NOMO-1 (cell line): Measurements from ENCODE around the gene CA12.

ENCODE experiments used
- DNase-seq, 2 experiments: peaks; one replicate each; lab custom pipeline; 2025; ENCODE audit not compliant: unreplicated experiment in 2 of 2; lab: John Stamatoyannopoulos, UW

The CA12 gene

DNA sequence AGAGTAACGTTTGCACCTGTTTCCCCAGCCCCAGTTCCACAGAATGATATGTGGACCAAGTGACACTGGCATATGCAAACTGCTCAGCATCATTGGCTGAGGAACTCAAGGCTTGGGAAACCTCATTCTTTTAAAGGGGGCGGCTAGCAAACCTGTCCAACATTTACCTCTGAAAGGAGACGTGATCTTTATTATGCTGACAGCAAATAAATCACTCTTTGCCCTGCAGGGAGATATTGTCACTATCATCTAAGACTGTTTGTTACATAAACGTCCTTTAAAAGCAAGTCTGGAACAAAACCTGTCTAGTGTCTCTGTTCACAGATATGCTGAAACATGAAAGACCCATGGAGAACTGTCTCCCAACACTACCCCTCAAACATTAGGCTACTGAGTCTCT is 21.5 kb downstream of the CA12 start:
- no peak for DNase-seq

DNA sequence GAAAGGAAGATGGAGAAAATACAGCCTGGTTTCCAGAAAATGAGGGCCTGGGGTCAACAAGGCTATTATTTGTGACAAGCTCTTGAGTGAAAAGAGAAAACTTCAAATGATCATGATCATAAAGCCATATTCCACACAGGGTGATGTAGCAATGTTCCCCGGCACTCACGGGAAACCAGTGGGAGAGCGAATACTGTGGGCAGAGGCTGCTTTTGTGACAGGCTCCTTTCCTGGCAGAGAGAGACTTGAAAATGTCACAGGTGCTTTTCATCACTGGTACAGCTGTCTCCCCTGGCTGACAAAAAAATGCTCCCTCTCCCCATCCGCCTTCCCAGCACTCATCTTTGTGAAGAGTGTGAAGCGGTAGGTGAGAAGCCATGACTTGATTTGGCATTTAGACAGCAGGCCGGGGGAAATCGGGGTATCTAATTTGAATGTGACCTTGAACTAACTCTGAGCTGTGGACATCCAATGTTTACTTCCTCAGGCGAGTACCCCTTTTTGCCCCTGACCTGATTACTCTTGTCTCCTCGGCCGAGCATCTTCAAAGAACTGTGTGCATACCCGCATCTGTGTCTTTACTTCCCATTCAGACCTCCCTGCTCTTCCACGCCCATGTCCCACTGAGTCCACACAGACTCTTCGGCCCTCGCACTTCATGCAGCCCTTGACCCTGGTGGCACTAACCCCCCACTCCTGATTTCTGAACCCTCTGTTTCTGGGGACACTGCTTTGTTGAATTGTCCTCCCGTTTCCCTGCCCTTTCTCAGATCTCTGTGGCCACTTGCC is 23.2 kb downstream of the CA12 start:
- DNase-seq, result no peak

- no peak for DNase-seq
Observed at GRCh38 chr15:63357731-63358130, 23.9 kb downstream of the CA12 start.

GRCh38 chr15:63357061-63357460 is 24.6 kb downstream of the CA12 start:
- no peak for DNase-seq

- DNase-seq, result no peak
Observed at GRCh38 chr15:63354821-63355650, 26.6 kb downstream of the CA12 start.

DNA sequence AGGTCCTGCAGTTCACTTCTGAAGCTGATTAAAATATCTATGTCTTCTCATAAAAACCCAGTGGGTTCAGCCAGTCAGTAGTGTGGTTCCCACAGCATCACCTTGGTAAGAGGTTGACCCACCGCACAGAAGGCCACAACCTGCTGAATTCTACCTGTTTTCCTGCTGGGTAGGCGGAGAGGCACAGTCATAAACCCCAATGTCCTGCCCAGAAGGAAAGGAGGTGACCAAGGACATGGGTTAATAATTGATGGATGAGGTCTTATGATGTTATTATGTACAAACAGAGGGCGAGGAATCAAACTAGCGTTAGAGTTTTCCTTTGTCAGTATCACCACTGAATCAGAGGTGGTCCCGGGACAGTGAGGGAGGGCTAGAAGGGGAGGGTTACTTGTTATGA is 27.8 kb downstream of the CA12 start:
- DNase-seq, result no peak

- no peak for DNase-seq
Observed at GRCh38 chr15:63353261-63353660, 28.4 kb downstream of the CA12 start.

- no peak for DNase-seq
Observed at GRCh38 chr15:63352808-63353207, 28.8 kb downstream of the CA12 start.

DNA sequence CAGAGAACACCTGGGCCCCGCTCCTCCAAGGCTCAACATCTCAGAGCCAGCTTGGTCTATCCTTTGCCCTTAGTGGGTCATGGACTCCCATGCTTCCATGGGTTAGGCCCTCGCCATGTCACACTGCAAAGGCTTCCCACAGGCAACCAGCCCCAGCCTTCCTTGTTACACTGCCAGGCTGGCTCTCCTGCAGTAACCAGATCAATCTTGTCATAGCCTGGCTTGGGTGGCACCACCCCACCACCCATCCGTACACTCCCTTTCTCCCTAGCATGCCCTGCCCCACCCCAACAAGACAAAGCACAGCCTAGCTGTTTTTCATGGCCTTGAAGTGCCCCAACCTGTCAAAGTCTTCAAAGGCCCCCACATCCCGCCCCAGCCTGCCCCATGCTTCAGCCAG is 30.5 kb downstream of the CA12 start:
- DNase-seq, result no peak

GRCh38 chr15:63350178-63350621 is 31.4 kb downstream of the CA12 start:
- no peak for DNase-seq

- no peak for DNase-seq
Observed at GRCh38 chr15:63349621-63350020, 32.0 kb downstream of the CA12 start.

DNA sequence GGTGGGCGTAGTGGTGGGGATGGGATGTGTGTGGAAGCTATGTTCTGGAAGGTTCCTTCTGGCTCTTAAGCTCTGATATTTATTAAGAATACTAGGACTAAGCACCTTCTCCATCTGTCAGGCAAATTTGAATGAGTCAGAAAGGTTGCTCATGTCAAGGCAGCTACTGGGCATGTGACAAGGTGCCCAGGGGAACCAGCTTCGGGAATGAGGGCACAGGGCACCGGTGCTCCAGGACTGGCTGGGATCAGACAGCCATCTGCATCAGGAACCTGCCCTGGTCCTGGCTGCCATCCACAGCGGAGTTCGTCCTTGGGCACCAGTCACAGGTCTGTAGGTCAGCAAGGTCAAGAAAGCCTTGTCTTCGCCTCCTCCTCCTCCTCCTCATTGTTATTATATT is 32.5 kb downstream of the CA12 start:
- DNase-seq, result no peak

- DNase-seq, result peak; percentile 17 to 21
Observed at GRCh38 chr15:63348392-63348791, 33.3 kb downstream of the CA12 start.

DNA sequence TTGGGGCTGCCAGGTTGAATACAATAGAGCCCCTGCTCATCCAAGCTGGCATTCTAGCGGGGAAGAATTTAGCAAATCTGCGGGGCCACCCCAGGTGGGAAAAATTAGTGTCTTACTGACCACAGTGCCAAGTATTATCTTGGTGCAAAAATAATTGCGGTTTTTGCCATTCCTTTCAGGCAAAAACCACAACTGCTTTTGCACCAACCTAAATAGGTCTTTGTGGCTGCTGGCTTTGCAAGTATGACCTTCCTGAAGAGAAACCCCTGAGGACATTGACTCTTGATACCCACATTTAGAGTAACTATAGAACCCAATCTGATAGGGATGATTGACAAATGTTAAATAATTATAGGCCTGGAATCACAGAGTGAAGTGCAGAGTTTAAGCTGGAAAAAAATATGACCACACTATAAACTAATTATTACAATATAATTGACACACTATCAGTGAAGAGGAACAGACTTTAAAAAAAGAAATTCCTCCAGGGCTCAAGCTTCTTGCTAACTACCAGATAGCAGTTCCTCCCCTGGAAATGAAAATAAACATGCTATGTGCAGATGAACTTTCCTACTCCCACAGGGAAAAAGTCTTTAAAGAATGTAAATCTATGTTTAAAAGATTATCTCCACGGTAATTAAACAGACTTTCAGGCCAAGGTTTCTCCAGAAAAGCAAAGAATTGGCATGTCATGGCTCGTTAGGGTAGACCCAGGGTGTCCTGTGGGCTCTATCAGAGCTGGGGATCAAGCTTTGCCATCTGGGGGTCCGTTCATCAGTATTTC is 34.4 kb downstream of the CA12 start:
- no peak for DNase-seq

DNA sequence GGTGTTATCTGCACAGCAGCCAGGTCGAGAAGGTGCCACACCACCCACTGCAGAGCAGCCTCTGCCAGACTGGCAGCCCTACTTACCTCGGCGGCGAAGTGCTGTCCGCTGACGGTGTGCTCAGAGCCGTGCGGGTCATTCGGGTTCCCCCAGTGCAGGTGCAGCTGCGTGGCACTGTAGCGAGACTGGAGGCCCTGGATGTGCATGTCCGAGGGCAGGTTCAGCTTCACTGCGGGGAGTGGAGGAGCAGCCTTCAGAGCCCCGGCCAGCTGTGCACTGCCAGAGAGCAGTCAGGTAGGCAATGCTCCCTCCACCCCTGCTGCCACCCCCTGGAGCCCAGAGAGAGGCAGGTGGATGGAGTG is 36.3 kb downstream of the CA12 start:
- no peak for DNase-seq

GRCh38 chr15:63344731-63345390 is 36.8 kb downstream of the CA12 start:
- no peak for DNase-seq

DNA sequence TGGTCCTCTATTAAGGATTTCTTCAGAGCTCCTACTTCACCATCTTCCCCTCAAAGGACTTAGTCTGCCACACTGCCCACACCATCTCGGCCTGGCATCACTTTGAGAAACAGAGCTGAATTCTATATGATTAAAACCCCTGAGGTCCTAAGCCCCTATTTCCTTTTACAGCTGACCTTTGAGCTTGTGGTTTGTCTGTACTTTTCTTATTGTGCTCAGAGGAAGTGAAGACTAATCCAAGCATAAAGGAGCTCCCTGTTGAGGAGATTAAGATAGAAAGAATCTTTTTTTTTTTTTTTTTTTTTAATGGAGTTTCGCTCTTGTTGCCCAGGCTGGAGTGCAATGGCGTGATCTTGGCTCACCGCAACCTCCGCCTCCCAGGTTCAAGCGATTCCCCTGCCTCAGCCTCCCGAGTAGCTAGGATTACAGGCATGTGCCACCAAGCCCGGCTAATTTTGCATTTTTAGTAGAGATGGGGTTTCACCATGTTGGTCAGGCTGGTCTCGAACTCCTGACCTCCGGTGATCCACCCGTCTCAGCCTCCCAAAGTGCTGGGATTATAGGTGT is 38.6 kb downstream of the CA12 start:
- peak; percentile 27 to 65 for DNase-seq

DNA sequence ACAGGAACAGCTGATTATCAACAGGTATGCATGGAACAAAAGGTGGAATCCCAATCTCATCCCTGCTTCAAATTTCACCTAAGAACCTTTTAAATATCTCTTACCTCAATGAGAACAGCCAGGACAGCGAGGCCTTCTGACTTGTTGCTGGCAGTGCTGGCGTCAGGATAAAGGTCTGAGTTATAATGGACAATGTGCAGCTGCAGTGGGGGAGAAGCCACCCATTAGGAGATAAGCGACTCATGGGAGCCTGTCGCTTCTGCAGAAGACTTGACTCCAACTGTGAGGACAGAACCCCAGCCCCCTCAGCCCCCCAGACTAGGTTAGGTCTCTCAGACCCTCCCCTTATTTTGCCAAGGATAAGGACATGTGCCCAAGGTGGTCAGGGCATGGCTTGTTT is 39.7 kb downstream of the CA12 start:
- DNase-seq, result no peak

DNA sequence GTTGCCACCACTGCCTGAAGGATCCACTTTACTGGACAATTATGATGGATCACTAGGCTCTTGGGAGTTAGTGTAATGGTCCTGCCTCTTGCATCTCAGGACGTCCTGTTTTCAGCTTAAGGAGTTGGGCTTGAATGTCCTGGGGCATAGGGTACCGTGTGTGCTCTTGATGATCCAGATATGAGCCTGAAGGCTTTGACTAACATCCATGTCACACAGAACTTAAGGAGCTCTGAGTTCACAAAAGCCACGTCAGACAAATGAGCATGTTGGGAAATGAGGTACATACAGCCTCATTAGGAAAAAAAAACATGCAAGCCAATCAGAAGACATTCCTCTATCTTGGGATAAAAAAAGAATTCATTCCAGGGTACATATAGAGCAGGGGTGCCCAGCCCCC is 40.8 kb downstream of the CA12 start:
- DNase-seq, result no peak

- DNase-seq, result no peak
Observed at GRCh38 chr15:63340353-63340752, 41.3 kb downstream of the CA12 start.

DNA sequence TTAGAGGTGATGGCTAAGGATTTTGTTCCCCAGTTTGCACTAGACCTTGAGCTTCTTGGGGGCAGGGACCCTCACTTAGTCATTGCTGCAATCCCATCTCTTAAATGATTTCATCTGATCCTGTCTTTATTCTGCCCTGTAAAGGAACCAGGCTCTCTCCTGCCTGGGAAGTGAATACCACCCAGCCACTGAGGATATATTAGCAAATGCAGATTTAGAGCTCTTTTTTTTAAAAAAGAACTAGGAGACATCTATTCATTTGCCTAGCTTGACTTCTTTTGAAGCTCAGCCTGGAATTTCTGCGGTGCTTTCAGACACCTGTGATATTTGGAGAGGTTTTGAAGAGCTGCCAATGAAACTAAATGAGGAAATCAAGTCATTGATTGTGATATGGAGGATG is 41.8 kb downstream of the CA12 start:
- no peak for DNase-seq
